Dedifferentiated amniotic fluid mesenchymal stem cell (primary cell): ENCODE results near the gene THSD4.
"Not testable (repeated sequence)": the region's sequence is repeated elsewhere in the genome, so short reads cannot be mapped to it uniquely, and the experiment has no call there.

Source experiments
- DNase-seq: peaks from one replicate; pipeline ENCODE4 v3.0.0-alpha.2; 2016; ENCODE audit errors: extremely low spot score

The THSD4 gene

DNA sequence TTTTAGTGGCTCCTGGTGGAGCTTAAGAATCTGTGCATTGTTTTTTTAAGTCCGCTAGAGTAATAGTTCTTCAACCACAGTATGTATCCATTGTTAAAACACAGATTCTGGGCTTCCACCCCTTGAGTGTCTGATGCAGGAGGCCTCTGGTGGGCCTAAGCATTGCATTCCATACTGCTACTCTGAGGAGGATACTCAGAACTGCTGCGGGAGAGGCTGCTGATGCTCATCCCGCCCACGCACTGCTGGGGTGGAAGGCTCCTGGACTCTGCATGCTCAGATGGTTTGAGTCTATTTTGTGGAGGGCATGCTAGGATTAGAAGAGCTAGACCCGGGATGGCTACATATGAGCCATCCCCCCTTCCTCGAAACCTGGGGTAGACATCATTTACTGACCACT is 74.4 kb downstream of the THSD4 start:
- DNase-seq: no peak

DNA sequence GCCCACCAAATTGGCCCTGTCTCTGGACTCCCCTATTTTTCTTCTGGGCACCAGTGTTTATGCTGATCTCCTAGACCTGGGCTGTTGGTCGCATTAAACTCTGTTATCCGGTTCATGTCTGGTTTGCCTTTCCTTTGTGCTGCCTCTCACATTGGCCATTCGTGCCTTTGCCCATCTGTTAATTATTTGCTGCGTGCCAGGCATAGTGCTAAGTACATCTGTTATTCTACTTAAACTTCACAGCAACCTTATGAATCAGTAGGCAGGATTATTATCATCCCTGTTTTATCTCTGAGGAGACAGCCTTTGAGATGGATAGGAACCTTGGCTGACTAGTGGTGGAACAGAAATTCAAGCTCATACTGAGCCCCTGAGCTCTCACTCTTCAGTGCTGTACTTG is 76.0 kb downstream of the THSD4 start:
- no peak for DNase-seq

DNA sequence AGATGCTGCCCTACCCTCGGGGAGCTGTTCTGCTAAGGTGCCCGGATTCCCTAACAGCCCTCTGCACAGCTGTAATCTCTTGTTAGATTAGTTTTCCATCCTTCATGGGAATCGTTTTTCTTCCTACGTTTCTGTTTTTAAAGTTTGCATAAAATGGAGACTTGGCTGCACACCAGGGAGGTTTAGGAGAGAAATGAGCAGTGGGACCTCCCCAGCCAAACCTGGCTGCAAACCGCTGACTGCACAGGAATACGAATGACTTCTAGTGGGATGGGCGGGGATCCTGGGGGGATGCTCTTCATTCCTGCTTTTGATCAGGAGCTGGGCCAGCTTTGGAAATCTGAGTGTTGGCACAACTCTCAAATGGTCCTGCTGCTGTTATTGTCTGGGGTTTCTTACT is 77.5 kb downstream of the THSD4 start:
- no peak for DNase-seq

DNA sequence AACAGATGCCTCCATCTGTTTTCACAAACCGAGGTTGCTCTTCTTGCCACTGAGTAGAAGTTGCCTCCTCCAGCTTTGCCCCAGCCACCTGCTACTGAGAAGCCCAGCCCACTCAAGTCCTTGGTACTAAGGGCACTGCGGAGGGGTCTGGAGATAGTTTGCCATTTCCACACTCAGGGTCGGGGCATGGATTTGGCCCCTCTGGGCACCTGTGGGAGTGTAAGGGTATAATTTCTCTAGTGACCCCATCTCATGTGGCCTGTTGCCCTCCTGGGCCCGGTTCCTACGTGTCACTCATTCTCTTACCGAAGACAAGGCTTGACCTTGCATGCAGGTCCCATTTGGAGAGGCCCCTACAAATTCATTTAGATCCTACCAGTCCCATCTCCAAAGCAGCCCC is 79.0 kb downstream of the THSD4 start:
- DNase-seq: no peak

DNA sequence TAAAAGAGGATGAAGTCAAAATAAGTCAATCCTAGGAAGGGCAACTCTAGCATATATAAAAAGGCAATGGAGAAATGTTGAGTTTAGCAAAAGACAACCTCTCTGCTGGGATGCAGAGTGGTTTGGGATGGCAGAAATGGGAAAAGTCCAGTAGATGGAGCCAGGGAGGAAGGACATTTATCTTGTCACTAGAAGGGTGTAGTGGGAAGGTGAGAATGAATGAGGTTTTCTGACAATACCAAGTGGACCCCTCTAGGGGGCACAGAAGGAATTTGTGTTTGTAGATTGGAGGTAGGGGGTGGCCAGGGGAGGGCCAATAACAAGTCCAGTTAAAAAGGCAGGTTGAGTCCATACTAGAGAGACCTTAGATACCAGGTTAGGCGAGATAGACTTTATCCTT is 80.0 kb downstream of the THSD4 start:
- no peak for DNase-seq

DNA sequence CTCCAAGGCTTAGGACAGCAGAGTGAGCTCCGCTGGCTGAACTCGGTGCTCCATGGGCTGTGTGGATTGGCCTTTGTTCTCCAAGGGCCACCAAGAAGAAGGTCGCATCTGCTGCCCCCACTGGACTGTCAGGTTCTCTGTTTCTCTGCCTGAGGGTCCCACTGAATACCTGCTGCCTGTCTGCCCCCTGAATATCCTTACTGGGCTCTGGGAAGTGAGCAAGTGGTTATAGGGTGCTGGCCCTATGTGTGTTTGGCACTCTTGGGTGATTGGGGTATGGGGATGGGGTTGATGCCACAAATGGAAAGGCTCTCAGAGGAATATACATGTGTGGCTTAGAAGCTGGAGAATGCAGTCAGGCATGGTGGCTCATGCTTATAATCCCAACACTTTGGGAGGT is 82.3 kb downstream of the THSD4 start:
- no peak for DNase-seq

DNA sequence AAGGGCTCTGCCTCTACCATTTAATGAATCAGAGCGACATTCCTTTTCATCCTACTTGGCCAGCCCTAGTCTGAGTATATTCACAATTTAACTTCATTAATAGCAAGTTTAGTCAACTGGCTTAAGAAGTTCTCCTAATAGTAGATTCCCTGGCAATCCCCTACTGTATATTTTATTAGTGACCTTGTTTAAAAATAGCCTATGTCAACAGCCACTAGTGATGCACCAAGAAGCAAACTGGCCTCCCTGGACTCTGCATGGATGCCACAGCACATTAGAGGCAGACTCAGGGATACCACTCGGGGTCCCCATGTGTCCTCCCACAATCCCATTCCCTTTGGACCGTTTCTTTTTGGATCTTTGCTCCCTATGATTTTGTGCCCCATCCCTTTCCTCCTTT is 83.6 kb downstream of the THSD4 start:
- DNase-seq: no peak

DNA sequence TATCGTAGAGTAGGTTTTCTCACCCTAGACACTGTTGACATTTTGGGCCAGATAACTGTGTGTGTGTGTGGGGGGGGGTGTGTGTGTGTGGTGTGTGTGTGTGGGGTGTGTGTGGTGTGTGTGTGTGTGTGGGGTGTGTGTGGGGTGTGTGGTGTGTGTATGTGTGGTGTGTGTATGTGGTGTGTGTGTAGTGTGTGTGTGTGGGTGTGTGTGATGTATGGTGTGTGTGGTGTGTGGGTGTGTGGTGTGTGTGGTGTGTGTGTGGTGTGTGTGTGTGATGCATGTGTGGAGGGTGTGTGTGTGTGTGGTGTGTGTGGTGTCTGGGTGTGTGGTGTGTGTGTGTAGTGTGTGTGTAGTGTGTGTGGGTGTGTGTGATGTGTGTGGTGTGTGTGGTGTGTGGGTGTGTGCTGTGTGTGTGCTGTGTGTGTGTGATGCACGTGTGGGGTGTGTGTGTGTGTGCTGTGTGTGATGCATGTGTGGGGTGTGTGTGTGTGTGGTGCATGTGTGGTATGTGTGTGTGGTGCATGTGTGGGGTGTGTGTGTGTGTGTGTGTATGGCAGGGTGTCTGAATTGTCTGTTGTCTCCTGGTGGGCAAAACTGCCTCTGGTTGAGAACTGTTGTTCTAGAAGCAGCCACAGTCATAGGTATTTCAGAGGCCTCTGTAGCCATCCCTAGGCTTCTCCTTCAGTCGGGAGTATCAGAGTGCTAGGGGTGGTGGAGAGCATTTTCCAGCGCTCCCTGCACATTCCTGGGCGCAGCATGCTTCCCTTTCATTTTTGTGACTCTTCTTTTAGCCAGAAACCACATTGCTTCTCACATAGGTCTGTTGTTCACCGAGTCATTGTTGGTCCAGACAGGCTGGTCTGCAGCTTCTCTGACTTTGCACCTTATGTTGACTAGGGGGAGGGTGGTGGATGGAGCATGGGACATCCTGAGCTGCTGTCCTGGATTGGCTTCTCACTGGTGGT is 84.4 kb downstream of the THSD4 start:
- DNase-seq: no peak

DNA sequence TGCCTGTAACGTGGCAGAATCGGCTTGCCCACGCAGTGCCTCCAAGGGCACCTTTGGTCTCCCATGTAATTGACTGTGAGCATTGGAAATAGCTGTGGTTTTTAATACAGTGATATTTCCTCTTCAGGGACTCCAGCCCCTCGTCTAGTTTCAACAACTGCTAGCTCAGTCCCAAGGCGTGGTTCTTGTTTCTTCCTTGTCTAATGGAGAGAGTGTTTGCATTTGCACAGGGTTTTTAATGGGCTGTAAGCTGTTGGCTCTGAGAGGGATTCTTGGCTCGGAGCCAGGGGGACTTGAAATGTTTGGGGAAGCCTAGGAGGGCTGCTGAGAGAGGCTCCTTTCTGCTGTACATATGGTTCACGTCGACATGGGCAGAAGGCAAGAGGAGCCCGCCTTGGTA is 86.2 kb downstream of the THSD4 start:
- DNase-seq: no peak

DNA sequence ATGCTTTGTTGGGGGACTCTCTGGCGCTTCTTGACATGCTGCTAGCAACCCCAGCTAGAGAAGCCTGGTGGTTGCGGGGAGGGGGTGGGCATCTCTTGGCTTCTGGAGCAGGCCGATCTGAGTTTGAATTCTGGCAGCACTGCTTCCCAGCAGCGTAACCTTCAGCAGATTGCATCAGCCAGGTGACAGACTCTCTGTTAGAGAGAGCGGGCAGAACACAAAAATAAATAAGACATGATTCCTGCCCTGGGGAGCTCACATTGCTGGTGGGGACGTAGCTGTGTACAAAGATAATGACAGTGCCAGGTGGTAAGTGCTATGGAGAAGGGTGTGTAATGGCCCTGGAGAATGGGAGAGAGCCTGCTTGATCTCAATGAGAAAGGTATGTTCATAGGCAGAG is 87.4 kb downstream of the THSD4 start:
- no peak for DNase-seq

DNA sequence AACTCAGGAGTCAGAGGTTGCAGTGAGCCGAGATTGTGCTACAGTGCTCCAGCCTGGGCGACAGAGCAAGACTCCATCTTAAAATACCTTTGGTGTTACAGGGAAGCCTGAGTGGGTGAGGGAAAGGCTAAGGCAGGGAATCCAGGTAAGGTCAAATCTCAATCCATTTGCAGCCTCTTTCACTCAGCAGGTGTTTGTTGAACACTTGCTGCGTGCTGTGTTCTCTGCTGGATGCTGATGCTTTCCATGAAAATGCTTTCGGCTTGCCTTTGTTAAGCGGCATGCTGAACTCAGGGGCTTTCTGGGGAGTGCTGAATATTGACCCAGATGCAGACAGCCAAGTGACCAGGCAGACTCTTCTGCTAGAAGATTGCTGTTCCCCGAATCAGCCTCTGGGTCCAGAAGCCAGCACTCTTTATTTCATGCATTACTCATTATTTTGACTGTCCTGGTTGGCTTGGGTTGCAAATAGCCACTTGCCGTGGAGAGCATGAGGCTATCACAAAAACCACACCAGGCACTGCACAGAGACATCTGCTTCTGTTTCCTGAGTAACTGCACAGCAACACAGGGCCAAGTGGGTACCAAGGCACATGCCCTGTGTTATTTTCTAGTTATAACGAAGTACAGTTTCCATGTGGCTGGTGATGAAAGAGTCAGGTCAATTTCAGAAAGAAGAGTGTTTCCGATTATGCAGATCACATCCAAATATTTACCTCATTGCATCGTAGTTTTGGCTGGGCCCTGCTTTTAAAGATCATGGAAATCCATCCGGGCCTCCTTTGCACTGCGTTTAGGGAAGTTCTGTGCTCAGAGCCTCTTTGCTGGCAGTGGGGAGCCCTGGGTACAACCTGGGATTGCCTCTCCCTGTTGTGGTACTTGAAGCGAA is 88.6 kb downstream of the THSD4 start:
- no peak for DNase-seq

DNA sequence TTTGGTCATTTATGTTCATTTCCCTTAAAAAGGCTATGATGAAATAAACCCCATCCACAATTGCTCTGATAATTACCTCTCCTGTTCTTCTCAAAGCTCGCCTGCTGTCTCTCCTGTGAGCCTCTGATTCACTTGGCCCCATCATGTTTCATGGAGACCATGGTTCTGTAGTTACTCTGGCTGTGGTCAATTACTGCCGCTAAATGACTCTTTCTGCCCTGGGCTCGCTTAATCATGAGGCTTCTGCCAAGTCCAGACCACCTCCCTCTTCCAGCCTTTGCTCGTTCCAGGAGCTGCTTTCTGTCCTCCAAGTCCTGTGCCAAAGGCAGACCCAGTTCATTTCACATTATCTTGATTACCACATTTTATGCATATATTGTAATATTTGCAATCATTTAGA is 91.9 kb downstream of the THSD4 start:
- DNase-seq: no peak

DNA sequence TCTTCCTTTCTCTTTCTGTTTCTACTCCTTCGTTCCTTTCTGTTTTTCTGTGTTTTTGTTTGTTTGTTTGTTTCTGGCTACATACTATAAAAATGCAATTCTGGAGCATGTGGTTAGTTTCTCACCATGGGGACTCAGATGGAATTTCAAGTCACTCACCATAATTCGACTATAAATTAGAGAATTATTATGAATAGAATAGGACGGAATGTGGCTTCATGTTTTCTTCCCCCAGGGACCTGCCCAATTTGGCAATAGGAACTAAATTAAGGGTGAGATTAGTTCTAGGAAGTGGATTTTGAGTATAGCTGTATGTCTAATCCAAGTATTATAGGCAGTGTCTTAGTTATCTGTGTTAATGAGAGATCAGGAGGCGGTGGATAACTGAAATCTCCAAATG is 96.9 kb downstream of the THSD4 start:
- DNase-seq: no peak

DNA sequence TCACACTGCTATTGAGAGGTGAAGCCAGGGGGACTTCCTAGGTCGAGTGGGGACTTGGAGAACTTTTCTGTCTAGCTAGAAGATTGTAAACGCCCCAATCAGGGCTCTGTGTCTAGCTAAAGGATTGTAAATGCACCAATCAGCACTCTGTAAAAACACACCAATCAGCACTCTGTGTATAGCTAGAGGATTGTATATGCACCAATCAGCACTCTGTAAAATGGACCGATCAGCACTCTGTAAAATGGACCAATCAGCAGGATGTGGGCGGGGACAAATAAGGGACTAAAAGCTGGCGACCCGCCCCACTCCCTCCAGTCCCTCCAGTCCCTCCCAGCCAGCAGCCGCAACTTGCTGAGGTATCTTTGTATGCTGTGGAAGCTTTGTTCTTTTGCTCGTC is 98.7 kb downstream of the THSD4 start:
- DNase-seq: not testable (repeated sequence)

DNA sequence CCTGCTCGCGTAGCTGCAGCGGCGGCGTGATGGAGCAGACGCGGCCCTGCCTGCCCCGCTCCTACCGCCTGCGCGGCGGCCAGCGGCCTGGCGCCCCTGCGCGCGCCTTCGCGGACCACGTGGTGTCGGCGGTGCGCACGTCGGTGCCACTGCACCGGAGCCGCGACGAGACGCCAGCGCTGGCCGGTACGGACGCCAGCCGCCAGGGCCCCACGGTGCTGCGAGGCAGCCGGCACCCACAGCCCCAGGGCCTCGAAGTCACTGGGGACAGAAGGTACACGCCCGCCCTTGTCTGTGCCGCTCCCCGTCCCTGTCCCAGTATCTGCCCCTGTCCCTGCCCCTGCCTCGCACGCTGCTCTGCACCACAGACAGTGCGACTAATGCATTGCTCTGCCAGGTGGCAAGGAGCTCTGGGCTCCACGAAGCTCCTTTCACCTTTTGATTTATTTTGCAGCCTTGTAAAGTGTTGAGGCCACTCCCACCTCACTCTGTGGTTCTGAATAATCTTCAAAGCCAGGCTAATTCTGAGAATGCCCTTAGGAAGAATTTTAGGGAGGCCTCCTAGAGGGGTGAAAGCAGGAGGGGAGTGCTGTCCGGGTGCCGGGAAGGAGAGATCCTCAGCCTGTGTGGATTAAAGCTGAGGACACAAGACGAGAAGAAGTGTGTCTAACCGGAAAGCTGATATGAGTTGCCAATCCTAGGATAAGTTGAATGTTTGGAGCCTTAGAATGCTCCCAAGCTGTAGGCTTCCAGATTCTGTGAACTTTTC is 100.0 kb downstream of the THSD4 start:
- DNase-seq: no peak

DNA sequence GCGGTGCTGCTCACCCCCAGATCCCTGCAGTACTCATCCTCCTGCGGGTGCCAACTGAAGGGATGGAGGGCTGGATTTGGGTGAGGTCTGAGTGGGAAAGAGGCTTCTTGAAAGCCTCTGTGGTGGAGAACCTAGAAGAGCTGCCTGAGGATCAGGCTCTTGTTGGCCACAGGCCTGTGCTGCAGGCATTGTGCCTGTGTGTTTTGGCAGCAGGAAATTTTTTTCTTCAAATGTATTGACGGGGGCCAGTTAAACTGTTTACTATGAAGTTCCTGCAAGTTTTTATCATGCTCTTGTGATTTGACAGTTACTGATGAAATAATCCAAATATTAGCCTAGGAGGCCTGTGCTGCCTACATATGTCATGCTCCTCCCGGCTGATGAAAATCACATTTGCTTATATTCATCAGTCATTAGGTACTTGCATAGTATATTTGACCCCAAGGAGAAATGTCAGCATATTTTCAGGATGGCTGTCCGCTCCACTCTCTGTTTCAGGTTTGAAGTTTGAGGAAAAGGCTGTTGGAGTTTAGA is 103.1 kb downstream of the THSD4 start:
- no peak for DNase-seq

DNA sequence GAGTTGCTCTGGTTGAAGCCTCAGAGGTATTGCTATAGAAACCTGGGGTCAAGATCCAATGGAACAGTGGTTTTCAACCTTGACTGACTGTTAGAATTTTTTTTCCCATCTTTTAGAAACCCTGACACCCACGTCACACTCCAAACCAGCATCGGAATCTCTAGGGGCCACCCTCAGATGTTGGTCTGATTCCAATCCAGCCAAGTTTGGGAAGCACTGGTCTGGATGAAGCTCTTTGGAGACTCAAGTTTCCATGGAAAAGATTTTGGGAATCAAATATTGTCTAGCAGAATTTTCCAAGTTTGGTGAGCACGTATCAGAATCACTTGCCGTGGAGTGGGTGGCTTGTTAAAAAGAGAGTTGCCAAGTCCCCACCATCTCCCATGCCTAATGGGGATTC is 103.8 kb downstream of the THSD4 start:
- no peak for DNase-seq

DNA sequence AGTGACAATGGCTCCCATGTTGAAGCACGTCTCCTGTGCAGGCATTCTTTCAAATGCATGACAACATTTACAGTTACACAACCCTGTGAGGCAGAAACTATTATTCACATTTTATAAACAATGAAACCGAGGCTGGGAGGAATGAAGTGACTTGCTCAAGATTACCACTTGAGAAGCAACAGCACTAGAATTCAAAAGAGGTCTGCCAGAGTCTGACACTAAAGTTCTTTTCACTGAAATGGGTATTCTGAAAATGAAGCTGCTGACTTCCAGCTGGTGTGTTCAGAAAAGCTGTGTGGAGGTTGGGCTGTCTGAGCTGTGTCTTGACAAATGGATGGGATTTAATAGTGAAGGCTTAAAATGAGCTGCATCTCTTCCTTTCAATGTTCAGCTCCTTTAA is 104.4 kb downstream of the THSD4 start:
- peak; percentile 81 for DNase-seq

DNA sequence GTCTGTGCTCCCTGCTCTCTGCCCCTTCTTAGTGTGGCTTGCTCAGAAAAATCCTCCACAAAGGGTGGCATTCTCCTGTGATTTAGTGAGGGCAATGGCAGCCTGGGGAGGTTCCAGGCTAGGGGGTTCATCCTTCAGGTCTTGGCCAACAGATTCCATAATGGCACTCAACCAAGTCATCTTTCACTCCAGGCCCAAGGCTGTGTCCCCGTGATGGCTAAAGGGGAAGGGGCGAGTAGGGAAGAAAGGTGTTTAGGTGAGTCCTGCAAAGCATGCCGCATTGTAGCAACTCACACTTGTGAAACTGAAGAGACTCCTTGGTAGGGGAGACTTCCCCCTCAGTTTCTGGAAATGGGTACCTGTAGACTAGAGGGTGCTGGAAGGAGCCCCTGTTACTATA is 105.6 kb downstream of the THSD4 start:
- no peak for DNase-seq

DNA sequence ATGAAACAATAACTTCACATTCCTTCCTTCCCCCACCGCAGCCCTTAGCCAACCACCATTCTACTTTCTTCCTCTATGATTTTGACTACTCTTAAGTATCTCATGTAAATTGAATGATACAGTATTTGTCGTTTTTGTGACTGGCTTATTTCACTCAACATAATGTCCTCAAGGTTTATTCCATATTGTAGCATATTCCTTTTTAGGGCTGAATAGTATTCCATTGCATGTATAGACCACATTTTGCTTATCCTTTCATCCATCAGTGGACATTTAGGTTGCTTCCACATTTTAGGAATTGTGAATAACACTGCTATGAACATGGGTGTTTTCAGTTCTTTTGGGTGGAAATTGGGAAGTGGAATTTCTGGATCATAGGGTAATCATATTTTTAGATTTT is 106.1 kb downstream of the THSD4 start:
- no peak for DNase-seq

DNA sequence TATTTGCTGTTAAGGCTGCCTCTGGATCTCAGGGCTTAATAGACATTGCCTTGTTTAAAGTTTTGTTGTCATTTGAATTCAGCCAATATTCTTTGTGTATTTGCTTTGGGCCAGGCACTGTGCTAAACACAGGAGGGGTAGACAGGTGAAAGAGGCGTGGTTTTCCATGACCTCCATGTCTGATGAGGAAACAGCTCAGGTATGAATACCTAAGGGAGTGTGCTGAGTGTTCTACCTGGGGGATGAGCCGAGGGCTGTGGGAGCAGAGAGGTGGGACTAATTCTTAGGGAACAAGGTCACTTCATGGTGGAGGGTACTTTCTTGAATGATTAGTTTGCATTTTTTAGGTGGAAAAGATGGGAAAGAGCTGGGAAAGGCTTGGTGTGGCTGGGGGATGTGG is 108.2 kb downstream of the THSD4 start:
- no peak for DNase-seq

DNA sequence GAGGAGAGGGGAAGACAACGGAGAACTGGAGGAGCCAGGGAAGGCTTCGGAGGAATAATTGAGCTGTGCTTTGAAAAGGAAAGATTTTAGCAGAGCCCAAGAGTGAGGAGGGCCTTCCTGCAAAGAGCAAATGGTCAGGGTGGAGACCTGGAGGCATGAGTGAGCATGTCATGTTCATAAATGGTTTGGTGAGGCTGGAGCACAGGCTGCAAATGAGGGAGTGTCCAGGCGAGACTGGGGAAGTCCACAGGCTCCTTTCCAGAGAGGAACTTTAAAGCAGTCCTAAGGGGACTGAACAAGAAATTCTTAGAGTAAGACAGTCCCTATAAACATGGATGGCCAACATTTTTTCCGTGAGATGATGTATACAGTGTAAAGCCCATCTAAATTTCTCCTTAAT is 108.8 kb downstream of the THSD4 start:
- DNase-seq: no peak
